Pulmonary artery endothelial cell (primary cell): ENCODE data around the gene DHRS3. TPM values are rescaled to one million over a fixed set of nuclear protein-coding genes. Genes with fewer than 3 reads are reported as not detected.
"Not testable (repeated sequence)": the region's sequence is repeated elsewhere in the genome, so short reads cannot be mapped to it uniquely, and the experiment has no call there.

Experiments
- DNase-seq: peaks from one replicate; pipeline ENCODE4 v3.0.0-alpha.2; 2011; ENCODE audit warnings: low read depth, low spot score
- total RNA-seq: library from RNA; depleted of rRNA; stranded (reverse); fragments of >200 nt; gene quantifications from 2 replicates; pipeline ENCODE4 v1.2.3, GENCODE V29; 2014

Gene DHRS3
- total RNA-seq, 1 donor from 2014 or later, result 37.1 TPM

- no peak for DNase-seq
Measured at GRCh38 chr1:12540580-12541273, 77.3 kb downstream of the DHRS3 start.

- DNase-seq, result no peak
Measured at GRCh38 chr1:12539705-12540579, 78.1 kb downstream of the DHRS3 start.

GRCh38 chr1:12539320-12539704 is 78.7 kb downstream of the DHRS3 start:
- no peak for DNase-seq

GRCh38 chr1:12538536-12538935 is 79.5 kb downstream of the DHRS3 start:
- not testable (repeated sequence) for DNase-seq

- no peak for DNase-seq
Measured at GRCh38 chr1:12537906-12538461, 80.0 kb downstream of the DHRS3 start.

- DNase-seq, result no peak
Measured at GRCh38 chr1:12537294-12537693, 80.7 kb downstream of the DHRS3 start.

- no peak for DNase-seq
Measured at GRCh38 chr1:12536023-12536639, 81.9 kb downstream of the DHRS3 start.

- DNase-seq, result no peak
Measured at GRCh38 chr1:12532405-12533315, 85.3 kb downstream of the DHRS3 start.

- DNase-seq, result no peak
Measured at GRCh38 chr1:12531179-12531499, 86.9 kb downstream of the DHRS3 start.

- DNase-seq, result no peak
Measured at GRCh38 chr1:12530462-12531178, 87.4 kb downstream of the DHRS3 start.

GRCh38 chr1:12529640-12530174 is 88.3 kb downstream of the DHRS3 start:
- no peak for DNase-seq

GRCh38 chr1:12528021-12528852 is 89.8 kb downstream of the DHRS3 start:
- DNase-seq, result no peak

GRCh38 chr1:12527564-12527963 is 90.4 kb downstream of the DHRS3 start:
- DNase-seq, result no peak

GRCh38 chr1:12525311-12526181 is 92.5 kb downstream of the DHRS3 start:
- DNase-seq, result no peak

- no peak for DNase-seq
Measured at GRCh38 chr1:12524266-12524665, 93.7 kb downstream of the DHRS3 start.

- DNase-seq, result not testable (repeated sequence)
Measured at GRCh38 chr1:12522780-12523179, 95.2 kb downstream of the DHRS3 start.

GRCh38 chr1:12521096-12521495 is 96.9 kb downstream of the DHRS3 start:
- no peak for DNase-seq

GRCh38 chr1:12519693-12520364 is 98.2 kb downstream of the DHRS3 start:
- DNase-seq, result no peak
